OCI-LY7 (cell line): Measurements from ENCODE around the gene TTC22. TPM values are rescaled to one million over a fixed set of nuclear protein-coding genes. Genes with fewer than 3 reads are reported as not detected.

Source experiments
- BruUV-seq: library from RNA; stranded (reverse); fragments of 400-500 nt; replicated peaks from 2 replicates; lab custom pipeline; 2021; lab: Mats Ljungman, UMichigan
- CTCF ChIA-PET: fragments of 300-600 bp; sonication (Branson Sonifier 250); formaldehyde crosslinking; loops from one replicate; lab custom pipeline; 2022; ENCODE audit warnings: antibody characterized with exemption; ENCODE audit not compliant: unreplicated experiment; lab: Charles Lee
- POLR2A ChIA-PET: fragments of 300-600 bp; sonication (Branson Sonifier 250); formaldehyde crosslinking; loops from one replicate; lab custom pipeline; 2022; ENCODE audit warnings: antibody characterized with exemption; lab: Charles Lee
- DNase-seq: peaks from one replicate; pipeline ENCODE4 v3.0.0-alpha.2; 2015; ENCODE audit warnings: low spot score
- H2AFZ ChIP-seq: fragments of 200-600 bp; sonication (generic), shearing (Covaris generic); 2 replicates; pipeline ENCODE4 v1.6.1; 2014; ENCODE audit warnings: mild to moderate bottlenecking, antibody characterized with exemption, low read length, moderate library complexity
- H3K27ac ChIP-seq: fragments of 200-600 bp; sonication (generic); 2 replicates; pipeline ENCODE4 v1.5.1; 2014; ENCODE audit warnings: mixed run types, low read depth, mild to moderate bottlenecking, moderate library complexity, low read length, inconsistent platforms; ENCODE audit not compliant: poor library complexity, severe bottlenecking
- H3K36me3 ChIP-seq: fragments of 200-600 bp; sonication (generic); 2 replicates; pipeline ENCODE4 v1.6.1; 2014; ENCODE audit warnings: mild to moderate bottlenecking, antibody characterized with exemption, low read length, moderate library complexity, mixed read lengths; ENCODE audit not compliant: insufficient read depth
- H3K4me1 ChIP-seq: fragments of 200-600 bp; sonication (generic); 2 replicates; pipeline ENCODE4 v1.5.1; 2014; ENCODE audit warnings: mild to moderate bottlenecking, low read length; ENCODE audit not compliant: insufficient read depth, poor library complexity, severe bottlenecking
- H3K4me2 ChIP-seq: fragments of 200-600 bp; sonication (generic); 2 replicates; pipeline ENCODE4 v1.6.1; 2014; ENCODE audit warnings: mild to moderate bottlenecking, low read length
- H3K4me3 ChIP-seq: fragments of 200-600 bp; sonication (generic); 2 replicates; pipeline ENCODE4 v1.5.1; 2014; ENCODE audit warnings: mild to moderate bottlenecking, low read depth, low read length; ENCODE audit not compliant: poor library complexity, severe bottlenecking
- H3K79me2 ChIP-seq: fragments of 200-600 bp; sonication (generic); 2 replicates; pipeline ENCODE4 v1.6.1; 2016; ENCODE audit warnings: low read depth, mild to moderate bottlenecking, low read length, moderate library complexity, mixed read lengths; ENCODE audit not compliant: insufficient read depth
- H3K9me2 ChIP-seq: fragments of 200-600 bp; sonication (generic); 2 replicates; pipeline ENCODE4 v1.6.1; 2016; ENCODE audit warnings: mild to moderate bottlenecking, low read length, mixed read lengths; ENCODE audit not compliant: insufficient read depth
- H3K9me3 ChIP-seq: fragments of 200-600 bp; sonication (generic); 2 replicates; pipeline ENCODE4 v1.6.1; 2014; ENCODE audit warnings: mild to moderate bottlenecking, mixed run types, low read length, mixed read lengths
- H4K20me1 ChIP-seq: fragments of 200-600 bp; sonication (generic); 2 replicates; pipeline ENCODE4 v1.6.1; 2014; ENCODE audit warnings: mild to moderate bottlenecking, antibody characterized with exemption, low read length, moderate library complexity, mixed read lengths; ENCODE audit not compliant: insufficient read depth
- CTCF ChIP-seq: fragments of 200-600 bp; sonication (generic); conservative IDR thresholded peaks from 2 replicates; pipeline ENCODE4 v1.5.1; 2014; ENCODE audit warnings: mild to moderate bottlenecking, antibody characterized with exemption, low read length, moderate library complexity, mixed read lengths
- EZH2phosphoT487 ChIP-seq: fragments of 200-600 bp; sonication (generic); IDR thresholded peaks from 2 replicates; pipeline ENCODE4 v1.6.1; 2018; ENCODE audit warnings: low read depth, borderline replicate concordance, mild to moderate bottlenecking, mixed run types, antibody characterized with exemption, low read length, moderate library complexity, mixed read lengths
- intact Hi-C: fragments of 100-400 bp; cut with micrococcal nuclease; formaldehyde crosslinking; loops from one replicate; pipeline ENCODE4 v1.10.0; 2022; ENCODE audit not compliant: unreplicated experiment
- total RNA-seq, 2 experiments: library from RNA; depleted of rRNA in 1 of 2; stranded (reverse); fragments of >200 nt in 1 of 2; shearing (Covaris generic) in 1 of 2; gene quantifications; 2 replicates each; pipeline ENCODE4 v1.2.3, GENCODE V29; 2014 to 2022

The TTC22 gene
- total RNA-seq, 2 experiments from 2014 or later = not detected

GRCh38 chr1:54744696-54745095 lies 56.4 kb downstream of the TTC22 start:
- intact Hi-C loops = no loop called here
- no peaks in the 10 kb centered on the region for H3K79me2 ChIP-seq
- no TSS peak for BruUV-seq
- TF ChIP-seq EZH2phosphoT487 = no peak
- no peak for TF ChIP-seq CTCF
- H3K9me2 ChIP-seq = no peaks in the 10 kb centered on the region
- DNase-seq = no peak
- no peak overlapping the region for H2AFZ ChIP-seq
- H3K4me3 ChIP-seq = no peak overlapping the region
- H3K36me3 ChIP-seq = peaks cover 42% of the 10 kb centered on the region
- ChIA-PET POLR2A (no interaction called here), CTCF (no interaction called here)
- H3K4me1 ChIP-seq = no peaks in the 10 kb centered on the region
- no peak overlapping the region for H3K27ac ChIP-seq
- H4K20me1 ChIP-seq = no peaks in the 10 kb centered on the region; the same call in 1 of the 2 replicates
- no peak overlapping the region for H3K4me2 ChIP-seq
- H3K9me3 ChIP-seq = no peaks in the 10 kb centered on the region

DNA sequence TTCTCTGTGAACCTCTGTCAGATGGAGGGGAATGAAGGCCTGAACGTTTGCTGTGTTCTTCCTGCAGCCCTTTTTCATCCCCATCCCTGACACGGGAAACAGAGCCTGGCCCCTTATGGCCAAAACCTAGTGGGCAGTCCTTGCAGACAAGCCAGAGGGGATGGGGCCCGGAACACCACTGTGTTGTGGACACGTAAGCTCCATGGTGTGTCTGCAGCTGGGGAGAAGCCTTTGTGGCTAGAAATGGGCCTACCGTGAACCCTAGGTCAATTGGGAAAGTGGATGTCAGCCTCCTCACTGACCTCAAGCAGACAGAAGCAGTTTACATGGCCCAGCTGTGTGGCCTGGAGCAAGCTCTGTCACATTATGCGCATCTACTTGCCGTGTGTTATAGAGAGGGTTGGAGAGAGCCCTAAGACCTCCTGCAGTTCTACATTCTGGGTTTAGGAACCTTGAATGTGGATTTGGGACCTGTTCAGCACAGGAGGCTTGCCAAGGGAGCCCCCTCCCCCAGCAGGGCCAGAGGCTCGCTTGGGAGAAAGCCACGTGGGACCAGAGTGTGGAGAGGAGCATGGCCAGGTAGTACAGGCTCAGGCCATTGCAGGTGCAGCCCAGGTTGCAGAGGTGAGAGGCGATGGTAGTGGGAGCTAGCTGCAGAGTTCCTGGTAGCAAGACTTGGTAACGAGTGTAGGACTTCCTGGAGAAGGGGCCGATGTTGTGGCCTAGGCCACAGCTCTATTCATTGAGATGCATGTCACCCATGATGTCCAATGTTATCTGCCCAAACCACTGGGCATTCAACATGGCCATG lies 57.5 kb downstream of the TTC22 start:
- intact Hi-C loops = no loop called here
- no peaks in the 10 kb centered on the region for H3K4me1 ChIP-seq
- no peak overlapping the region for H3K4me3 ChIP-seq
- no peaks in the 10 kb centered on the region for H3K9me2 ChIP-seq
- peaks cover 51% of the 10 kb centered on the region for H3K36me3 ChIP-seq
- H3K4me2 ChIP-seq = no peak overlapping the region
- BruUV-seq = no TSS peak
- ChIA-PET CTCF (no interaction called here), POLR2A (interaction anchor here (0.6 kb wide), 4 partner anchors 37 to 816 kb away, joined by 3 to 6 read pairs (median 4); no protein-coding TSS in a partner anchor)
- no peak overlapping the region for H3K27ac ChIP-seq
- no peaks in the 10 kb centered on the region for H3K79me2 ChIP-seq
- H2AFZ ChIP-seq = no peak overlapping the region
- TF ChIP-seq CTCF (no peak), EZH2phosphoT487 (no peak)
- H4K20me1 ChIP-seq = no peaks in the 10 kb centered on the region
- DNase-seq = no peak
- no peaks in the 10 kb centered on the region for H3K9me3 ChIP-seq

DNA sequence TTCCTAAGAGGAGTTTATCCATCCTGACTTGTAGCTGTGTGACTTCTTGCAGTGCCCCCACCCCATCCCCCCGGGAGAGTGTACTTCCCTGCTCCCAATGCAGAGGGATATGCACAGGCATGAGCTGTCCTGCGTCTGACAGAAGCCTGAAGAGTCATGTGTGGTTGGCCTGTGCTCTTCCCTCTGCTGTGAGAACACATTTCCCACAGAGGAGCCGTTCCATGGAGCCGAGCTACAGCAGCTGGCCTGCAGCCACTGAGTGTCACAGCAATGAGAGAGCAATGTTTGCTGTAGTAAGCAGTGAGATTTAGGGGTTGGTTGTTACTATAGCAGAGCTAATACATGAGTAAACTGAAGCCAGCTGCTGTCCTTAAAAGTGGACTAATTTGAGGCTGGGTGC lies 58.8 kb downstream of the TTC22 start:
- no TSS peak for BruUV-seq
- no peak overlapping the region for H3K27ac ChIP-seq
- H3K4me2 ChIP-seq = no peak overlapping the region
- H3K79me2 ChIP-seq = no peaks in the 10 kb centered on the region
- no peaks in the 10 kb centered on the region for H3K9me2 ChIP-seq
- H4K20me1 ChIP-seq = no peaks in the 10 kb centered on the region
- H3K4me1 ChIP-seq = no peaks in the 10 kb centered on the region
- DNase-seq = no peak
- H3K36me3 ChIP-seq = peaks cover 62% of the 10 kb centered on the region
- intact Hi-C loops = no loop called here
- no peaks in the 10 kb centered on the region for H3K9me3 ChIP-seq
- CTCF ChIA-PET = no interaction called here
- H2AFZ ChIP-seq = no peak overlapping the region
- H3K4me3 ChIP-seq = no peak overlapping the region
- POLR2A ChIA-PET = interaction anchor here (0.7 kb wide), 1 partner anchor 79 kb away, joined by 3 read pairs; no protein-coding TSS in a partner anchor
- TF ChIP-seq CTCF = no peak
